ENCODE measurements around the gene ZFP14.
"Not testable (repeated sequence)": the region's sequence is repeated elsewhere in the genome, so short reads cannot be mapped to it uniquely, and the experiment has no call there.

DNA sequence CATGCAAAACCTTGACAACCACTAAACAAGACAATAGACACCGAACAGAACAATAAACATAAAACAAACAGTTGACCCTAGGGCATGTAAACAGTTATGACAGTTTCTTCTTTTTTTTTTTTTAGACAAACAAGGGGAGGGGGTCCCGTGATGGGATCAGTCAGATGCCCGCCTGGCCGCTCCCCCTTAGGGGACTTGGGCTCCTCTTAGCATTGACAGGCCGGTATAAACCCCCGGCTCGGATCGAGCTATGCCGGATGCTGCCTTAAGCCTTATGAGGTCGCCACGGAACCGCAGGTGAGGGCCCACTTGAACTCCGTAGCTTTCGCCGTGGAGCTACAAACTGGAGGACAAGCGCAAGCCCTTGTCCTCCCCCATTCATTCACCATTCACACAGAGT, 49.5 kb downstream of the ZFP14 start:
- TF ChIP-seq, protein P1, sequence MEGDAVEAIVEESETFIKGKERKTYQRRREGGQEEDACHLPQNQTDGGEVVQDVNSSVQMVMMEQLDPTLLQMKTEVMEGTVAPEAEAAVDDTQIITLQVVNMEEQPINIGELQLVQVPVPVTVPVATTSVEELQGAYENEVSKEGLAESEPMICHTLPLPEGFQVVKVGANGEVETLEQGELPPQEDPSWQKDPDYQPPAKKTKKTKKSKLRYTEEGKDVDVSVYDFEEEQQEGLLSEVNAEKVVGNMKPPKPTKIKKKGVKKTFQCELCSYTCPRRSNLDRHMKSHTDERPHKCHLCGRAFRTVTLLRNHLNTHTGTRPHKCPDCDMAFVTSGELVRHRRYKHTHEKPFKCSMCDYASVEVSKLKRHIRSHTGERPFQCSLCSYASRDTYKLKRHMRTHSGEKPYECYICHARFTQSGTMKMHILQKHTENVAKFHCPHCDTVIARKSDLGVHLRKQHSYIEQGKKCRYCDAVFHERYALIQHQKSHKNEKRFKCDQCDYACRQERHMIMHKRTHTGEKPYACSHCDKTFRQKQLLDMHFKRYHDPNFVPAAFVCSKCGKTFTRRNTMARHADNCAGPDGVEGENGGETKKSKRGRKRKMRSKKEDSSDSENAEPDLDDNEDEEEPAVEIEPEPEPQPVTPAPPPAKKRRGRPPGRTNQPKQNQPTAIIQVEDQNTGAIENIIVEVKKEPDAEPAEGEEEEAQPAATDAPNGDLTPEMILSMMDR (IDR thresholded peaks at IDR 0.05; ENCODE audit: low read depth, low read length), result not testable (repeated sequence)
- not testable (repeated sequence) for TF ChIP-seq POLR2A (IDR thresholded peaks at IDR 0.05; ENCODE audit: extremely low read depth, insufficient read length); MYC (IDR thresholded peaks at IDR 0.05; ENCODE audit: low read depth, low read length)
- TF ChIP-seq, protein P2, sequence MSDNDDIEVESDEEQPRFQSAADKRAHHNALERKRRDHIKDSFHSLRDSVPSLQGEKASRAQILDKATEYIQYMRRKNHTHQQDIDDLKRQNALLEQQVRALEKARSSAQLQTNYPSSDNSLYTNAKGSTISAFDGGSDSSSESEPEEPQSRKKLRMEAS (IDR thresholded peaks at IDR 0.05; ENCODE audit: low read depth, low read length), result not testable (repeated sequence)

Data from NB4 (cell line).